ENCODE data around the gene CCDC15. TPM values are rescaled to one million over a fixed set of nuclear protein-coding genes. Genes with fewer than 3 reads are reported as not detected.

CCDC15 gene, protein sequence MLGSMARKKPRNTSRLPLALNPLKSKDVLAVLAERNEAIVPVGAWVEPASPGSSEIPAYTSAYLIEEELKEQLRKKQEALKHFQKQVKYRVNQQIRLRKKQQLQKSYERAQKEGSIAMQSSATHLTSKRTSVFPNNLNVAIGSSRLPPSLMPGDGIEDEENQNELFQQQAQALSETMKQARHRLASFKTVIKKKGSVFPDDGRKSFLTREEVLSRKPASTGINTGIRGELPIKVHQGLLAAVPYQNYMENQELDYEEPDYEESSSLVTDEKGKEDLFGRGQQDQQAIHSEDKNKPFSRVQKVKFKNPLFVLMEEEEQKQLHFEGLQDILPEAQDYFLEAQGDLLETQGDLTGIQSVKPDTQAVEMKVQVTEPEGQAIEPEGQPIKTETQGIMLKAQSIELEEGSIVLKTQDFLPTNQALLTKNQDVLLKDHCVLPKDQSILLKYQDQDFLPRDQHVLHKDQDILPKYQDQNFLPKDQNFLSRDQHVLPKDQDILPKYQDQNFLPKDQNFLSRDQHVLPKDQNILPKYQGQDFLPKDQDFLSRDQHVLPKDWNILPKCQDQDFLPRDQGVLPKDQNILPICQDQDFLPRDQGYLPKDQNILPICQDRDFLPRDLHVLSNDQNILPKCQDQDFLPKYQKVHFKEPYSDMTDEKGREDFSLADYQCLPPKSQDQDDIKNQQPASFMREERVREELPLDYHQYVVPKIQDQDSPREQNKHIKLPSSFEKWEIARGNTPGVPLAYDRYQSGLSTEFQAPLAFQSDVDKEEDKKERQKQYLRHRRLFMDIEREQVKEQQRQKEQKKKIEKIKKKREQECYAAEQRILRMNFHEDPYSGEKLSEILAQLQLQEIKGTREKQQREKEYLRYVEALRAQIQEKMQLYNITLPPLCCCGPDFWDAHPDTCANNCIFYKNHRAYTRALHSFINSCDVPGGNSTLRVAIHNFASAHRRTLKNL
- 1 to 10 TPM; 1.3 to 3.2 (median 2.5) TPM for total RNA-seq (2021; fragmentation: NEBNext Ultra II Directional; extraction: Animal tissue kit (Norgen Biotek cat#: 25700))
- long read RNA-seq, partial matches to known transcripts: 0 of 1 reads
- long read RNA-seq, other reads (novel, unspliced or antisense): 1 of 1 reads

DNA sequence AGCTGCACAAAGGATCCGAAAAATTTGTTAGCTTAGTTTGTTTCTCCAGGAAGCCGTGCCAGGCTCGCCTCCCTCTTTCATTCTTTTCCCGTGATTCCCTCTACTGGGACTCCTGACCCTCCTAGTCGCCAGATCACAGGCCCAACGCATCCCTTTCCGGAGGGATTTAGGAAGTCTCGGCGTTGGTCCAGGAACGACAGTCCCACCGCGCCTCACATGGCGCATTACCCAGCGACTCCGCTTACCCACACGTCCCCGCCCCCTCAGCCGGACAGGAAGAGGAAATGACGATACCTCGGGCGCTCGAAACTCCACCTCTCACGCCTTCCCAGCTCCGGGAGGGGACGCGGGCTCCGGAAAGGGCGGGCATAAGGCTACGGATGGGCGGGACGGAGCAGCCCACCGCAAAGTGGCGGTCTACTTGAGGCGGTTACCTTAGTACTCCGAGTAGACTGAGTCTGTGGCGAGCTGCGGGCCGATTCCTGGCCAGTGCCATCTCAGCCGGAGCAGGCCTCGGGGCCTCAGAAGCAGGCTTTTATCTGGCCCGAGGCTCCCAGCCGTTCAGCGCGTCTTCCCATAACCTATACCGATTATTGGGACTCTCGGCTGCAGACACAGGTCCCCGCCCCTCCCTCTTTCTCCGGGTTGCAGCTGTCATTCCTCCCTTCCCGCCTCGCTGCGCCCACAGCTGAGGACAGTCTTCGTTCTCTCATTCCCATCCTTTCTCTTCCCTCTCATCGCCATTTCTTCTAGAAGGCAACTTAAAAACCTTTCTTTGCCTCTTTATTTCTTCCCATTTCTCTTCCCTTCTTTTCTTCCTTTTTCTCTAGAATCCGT is at the start of gene CCDC15:
CCDC15 (plus strand) TSS at position 450 of the 837 bp plus-strand sequence. CDS start 531 bp downstream, outside the sequence.
- Mint-ChIP-seq H3K4me3 (no peak within 1 kb of the TSS), H3K36me3 (ENCODE audit: low read depth) (no peaks in the 10 kb centered on the region), H3K27me3 (ENCODE audit: insufficient read depth) (no peaks in the 10 kb centered on the region; the same call in 1 of the 2 replicates), H3K9me3 (no peaks in the 10 kb centered on the region), H3K27ac (no peak within 1 kb of the TSS), H3K4me1 (ENCODE audit: low read depth) (no peaks in the 10 kb centered on the region)
- TF ChIP-seq, protein P1, sequence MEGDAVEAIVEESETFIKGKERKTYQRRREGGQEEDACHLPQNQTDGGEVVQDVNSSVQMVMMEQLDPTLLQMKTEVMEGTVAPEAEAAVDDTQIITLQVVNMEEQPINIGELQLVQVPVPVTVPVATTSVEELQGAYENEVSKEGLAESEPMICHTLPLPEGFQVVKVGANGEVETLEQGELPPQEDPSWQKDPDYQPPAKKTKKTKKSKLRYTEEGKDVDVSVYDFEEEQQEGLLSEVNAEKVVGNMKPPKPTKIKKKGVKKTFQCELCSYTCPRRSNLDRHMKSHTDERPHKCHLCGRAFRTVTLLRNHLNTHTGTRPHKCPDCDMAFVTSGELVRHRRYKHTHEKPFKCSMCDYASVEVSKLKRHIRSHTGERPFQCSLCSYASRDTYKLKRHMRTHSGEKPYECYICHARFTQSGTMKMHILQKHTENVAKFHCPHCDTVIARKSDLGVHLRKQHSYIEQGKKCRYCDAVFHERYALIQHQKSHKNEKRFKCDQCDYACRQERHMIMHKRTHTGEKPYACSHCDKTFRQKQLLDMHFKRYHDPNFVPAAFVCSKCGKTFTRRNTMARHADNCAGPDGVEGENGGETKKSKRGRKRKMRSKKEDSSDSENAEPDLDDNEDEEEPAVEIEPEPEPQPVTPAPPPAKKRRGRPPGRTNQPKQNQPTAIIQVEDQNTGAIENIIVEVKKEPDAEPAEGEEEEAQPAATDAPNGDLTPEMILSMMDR (IDR thresholded peaks at IDR 0.05): no peak
- peak; percentile 95 for DNase-seq

DNA sequence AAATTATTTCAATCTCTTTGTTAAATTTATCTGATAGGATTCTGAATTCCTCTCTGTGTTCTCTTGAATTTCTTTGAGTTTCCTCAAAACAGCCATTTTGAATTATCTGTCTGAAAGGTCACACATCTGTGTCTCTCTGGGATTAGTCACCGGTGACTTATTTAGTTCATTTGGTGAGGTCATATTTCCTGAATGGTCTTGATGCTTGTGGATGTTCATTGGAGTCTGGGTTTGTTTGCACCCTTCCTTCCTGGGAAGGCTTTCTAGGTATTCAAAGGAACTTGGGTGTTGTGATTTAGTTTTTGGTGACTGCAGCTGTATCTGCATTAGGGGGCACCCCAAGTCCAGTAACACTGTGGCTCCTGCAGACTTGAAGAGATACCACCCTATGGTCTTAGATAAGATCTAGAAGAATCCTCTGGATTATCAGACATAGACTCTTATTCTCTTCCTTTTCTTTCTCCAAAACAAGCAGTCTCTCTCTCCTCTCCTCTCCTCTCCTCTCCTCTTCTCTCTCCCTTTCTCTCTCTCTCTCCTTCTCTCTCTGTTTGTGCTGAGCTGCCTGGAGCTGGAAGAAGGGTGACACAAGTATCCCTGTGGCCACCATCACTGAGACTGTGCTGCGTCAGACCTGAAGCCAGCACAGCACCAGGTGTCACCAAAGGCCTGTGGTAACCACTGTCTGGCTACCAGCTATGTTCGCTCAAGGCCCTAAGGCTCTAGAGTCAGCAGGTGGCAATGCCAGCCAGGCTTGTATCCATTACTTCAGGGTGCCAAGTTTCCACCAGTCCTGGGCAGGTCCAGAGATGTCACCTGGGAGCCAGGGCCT is 38.2 kb upstream of the CCDC15 start:
- Mint-ChIP-seq H3K4me3 (no peak overlapping the region), H3K4me1 (ENCODE audit: low read depth) (peaks cover 29% of the 10 kb centered on the region), H3K36me3 (ENCODE audit: low read depth) (peaks cover 13% of the 10 kb centered on the region), H3K9me3 (peaks cover 18% of the 10 kb centered on the region), H3K27ac (peak overlapping the region; percentile 49), H3K27me3 (ENCODE audit: insufficient read depth) (no peaks in the 10 kb centered on the region; the same call in 1 of the 2 replicates)
- TF ChIP-seq, protein P1 (IDR thresholded peaks at IDR 0.05): no peak
- peak; percentile 50 for DNase-seq

DNA sequence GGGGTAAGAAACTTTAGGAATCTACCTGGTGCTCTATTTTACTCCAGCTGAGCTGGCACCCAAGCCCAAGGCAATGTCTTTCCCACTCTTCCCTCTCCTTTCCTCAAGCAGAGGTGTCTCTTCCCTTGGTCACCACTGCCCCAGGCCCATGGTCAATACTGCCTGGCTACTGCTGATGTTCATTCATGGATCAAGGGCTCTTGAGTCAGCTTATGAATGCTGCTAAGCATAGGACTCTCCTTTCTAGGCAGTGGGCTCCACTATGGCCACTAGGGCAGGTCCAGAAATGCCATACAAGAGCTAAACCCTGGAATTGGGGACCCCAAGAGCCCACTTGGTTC is 37.7 kb upstream of the CCDC15 start:
- no peak for DNase-seq
- Mint-ChIP-seq H3K4me1 (ENCODE audit: low read depth) (peaks cover 29% of the 10 kb centered on the region), H3K9me3 (peaks cover 18% of the 10 kb centered on the region), H3K27ac (no peak overlapping the region), H3K4me3 (no peak overlapping the region), H3K36me3 (ENCODE audit: low read depth) (peaks cover 13% of the 10 kb centered on the region), H3K27me3 (ENCODE audit: insufficient read depth) (no peaks in the 10 kb centered on the region; the same call in 1 of the 2 replicates)
- TF ChIP-seq, protein P1 (IDR thresholded peaks at IDR 0.05): no peak

DNA sequence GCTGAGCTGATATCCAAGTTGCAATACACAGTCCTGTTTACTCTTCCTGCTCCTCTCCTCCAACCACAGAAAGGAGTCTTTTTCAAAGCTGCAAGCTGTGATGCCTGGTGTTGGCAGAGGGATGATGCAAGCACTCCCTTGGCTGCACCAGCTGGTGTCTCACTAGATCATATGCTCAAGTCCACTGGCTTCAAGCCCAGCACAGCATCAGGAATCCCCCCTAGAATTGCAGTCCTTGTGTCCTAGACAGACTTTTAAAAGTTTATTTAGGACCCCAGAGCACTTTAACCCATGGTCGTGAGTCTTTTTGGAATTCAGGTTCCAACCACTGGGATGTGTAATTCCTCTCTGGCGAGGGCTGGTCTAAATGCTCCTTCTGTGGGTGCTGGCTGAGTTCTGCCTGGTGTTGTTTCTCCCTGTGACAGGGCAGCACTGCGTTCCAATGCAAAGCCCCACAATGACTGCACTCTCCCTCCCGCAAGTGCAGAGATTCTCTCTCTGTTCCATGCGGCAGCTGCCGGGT is 36.8 kb upstream of the CCDC15 start:
- no peak overlapping the region for H3K27ac Mint-ChIP-seq
- TF ChIP-seq, protein P1 (IDR thresholded peaks at IDR 0.05): no peak
- peaks cover 2% of the 10 kb centered on the region for H3K27me3 Mint-ChIP-seq (ENCODE audit: insufficient read depth)
- H3K36me3 Mint-ChIP-seq (ENCODE audit: low read depth): peaks cover 6% of the 10 kb centered on the region; the same call in 1 of the 2 replicates
- no peak for DNase-seq
- no peak overlapping the region for H3K4me3 Mint-ChIP-seq
- H3K4me1 Mint-ChIP-seq (ENCODE audit: low read depth): peaks cover 29% of the 10 kb centered on the region
- H3K9me3 Mint-ChIP-seq: peaks cover 10% of the 10 kb centered on the region

Measured in HFFc6 (cell line).